ENCODE measurements around the gene DDRGK1. TPM values are rescaled to one million over a fixed set of nuclear protein-coding genes. Genes with fewer than 3 reads are reported as not detected.

The DDRGK1 gene
- total RNA-seq, 1 donor from 2014 or later = 108 TPM

- peak; percentile 51 for DNase-seq
- TF ChIP-seq CTCF (IDR thresholded peaks at IDR 0.05) = no peak
- Histone ChIP-seq H3K27ac (no peak overlapping the region), H3K36me3 (no peaks in the 10 kb centered on the region), H3K27me3 (no peaks in the 10 kb centered on the region), H3K9me3 (no peaks in the 10 kb centered on the region), H3K4me1 (peaks cover 5% of the 10 kb centered on the region), H3K4me3 (no peak overlapping the region)
- ATAC-seq = no peak
- intact Hi-C loops (cut with DNase I) = no loop called here
These were observed 41.1 kb downstream of the DDRGK1 start for GRCh38 chr20:3163099-3164042.

DNA sequence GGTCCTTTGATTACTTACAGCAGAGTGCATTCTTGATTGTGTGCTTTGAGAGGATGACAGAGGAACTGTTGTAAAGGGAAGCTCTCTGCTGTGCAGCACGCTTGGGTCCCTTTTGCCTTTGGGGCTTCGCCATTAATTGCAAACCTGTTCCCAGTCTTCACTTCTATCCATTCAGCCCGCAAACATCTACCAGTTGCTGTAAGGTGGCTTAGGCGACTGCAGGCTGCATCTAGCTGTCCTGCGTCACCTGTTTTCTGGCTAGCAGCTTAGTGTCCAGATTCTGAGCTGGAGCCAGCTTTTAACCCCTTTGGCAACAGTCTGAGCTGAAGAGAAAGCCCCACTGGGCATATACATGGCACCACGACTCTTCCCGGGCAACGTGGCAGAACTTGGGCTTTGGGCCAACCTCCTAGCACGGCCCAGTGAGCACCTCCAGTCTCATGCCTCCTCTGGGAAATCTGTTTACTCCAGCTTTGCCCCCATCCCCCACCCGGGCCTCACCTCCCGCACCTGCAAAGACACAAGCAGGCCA lies 42.3 kb downstream of the DDRGK1 start:
- intact Hi-C loops (cut with DNase I) = no loop called here
- H3K27ac ChIP-seq = no peak overlapping the region
- peaks cover 17% of the 10 kb centered on the region for H3K4me1 ChIP-seq
- no peaks in the 10 kb centered on the region for H3K9me3 ChIP-seq
- DNase-seq = no peak
- no peaks in the 10 kb centered on the region for H3K27me3 ChIP-seq
- no peak for ATAC-seq
- H3K36me3 ChIP-seq = no peaks in the 10 kb centered on the region
- no peak overlapping the region for H3K4me3 ChIP-seq
- TF ChIP-seq CTCF (IDR thresholded peaks at IDR 0.05) = no peak

DNA sequence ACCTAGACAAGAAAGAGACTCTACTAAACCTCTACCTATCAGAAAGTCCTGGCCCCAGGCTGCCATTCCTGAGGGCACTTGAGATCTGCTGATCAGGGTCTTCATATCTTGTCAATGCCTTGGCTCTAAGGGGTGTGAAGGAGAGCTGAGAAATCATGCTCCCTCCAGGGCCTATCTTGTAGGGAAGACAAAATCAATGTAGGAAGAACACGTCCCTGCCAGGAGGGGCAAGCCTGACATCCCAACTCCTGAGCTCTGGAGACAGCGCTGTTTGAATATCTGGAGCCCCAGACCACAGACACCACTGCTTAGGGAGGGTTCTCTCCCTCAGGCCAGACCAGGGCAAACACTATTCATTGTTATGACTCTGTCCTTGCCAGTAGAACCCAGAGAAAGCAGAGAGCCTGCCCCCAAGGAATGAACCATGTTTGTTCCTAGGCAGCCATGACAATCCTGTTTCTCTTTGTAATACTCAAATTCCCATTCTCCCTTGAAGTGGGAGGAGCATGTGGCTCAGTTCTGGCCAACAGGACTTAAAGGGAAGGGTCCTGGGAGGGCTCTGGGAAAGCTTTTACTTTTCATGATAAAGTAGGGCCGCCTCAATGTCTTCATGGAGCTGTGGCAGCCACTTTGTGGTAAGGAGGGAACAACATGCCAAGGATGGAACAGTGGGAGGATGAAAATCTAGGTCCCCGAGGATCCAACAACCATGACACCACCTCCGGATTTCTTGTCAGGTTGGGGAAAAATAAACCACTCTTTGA lies 43.0 kb downstream of the DDRGK1 start:
- TF ChIP-seq CTCF (IDR thresholded peaks at IDR 0.05) = no peak
- H3K27me3 ChIP-seq = no peaks in the 10 kb centered on the region
- ATAC-seq (no peak), DNase-seq (peak; percentile 15)
- peaks cover 24% of the 10 kb centered on the region for H3K4me1 ChIP-seq
- H3K27ac ChIP-seq = no peak overlapping the region
- no peaks in the 10 kb centered on the region for H3K36me3 ChIP-seq
- H3K9me3 ChIP-seq = no peaks in the 10 kb centered on the region
- intact Hi-C loops (cut with DNase I) = no loop called here
- no peak overlapping the region for H3K4me3 ChIP-seq

DNA sequence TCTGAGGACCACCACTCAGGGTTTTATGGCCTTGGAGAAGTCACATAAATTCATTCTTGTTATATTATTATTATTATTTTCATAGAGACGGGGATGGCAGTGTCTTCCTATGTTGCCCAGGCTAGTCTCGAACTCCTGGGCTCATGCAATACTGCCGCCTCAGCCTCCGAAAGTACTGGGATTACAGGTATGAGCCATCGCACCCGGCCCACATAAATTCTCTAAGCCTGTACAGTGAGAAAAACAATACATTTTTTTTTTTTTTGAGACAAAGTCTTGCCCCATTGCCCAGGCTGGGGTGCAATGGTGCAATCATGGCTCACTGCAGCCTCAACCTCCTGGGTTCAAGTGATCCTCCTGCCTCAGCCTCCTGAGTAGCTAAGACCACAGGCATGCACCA lies 44.1 kb downstream of the DDRGK1 start:
- DNase-seq (no peak), ATAC-seq (no peak)
- H3K4me1 ChIP-seq = peaks cover 28% of the 10 kb centered on the region
- no peak for TF ChIP-seq CTCF (IDR thresholded peaks at IDR 0.05)
- no peaks in the 10 kb centered on the region for H3K9me3 ChIP-seq
- H3K4me3 ChIP-seq = peak overlapping the region; percentile 91
- intact Hi-C loops (cut with DNase I) = no loop called here
- no peaks in the 10 kb centered on the region for H3K27me3 ChIP-seq
- no peaks in the 10 kb centered on the region for H3K36me3 ChIP-seq
- no peak overlapping the region for H3K27ac ChIP-seq

- H3K4me3 ChIP-seq = peak overlapping the region; percentile 91
- no peak for TF ChIP-seq CTCF (IDR thresholded peaks at IDR 0.05)
- H3K27ac ChIP-seq = peak overlapping the region; percentile 85
- H3K9me3 ChIP-seq = no peaks in the 10 kb centered on the region
- ATAC-seq (no peak), DNase-seq (no peak)
- peaks cover 10% of the 10 kb centered on the region for H3K36me3 ChIP-seq
- H3K27me3 ChIP-seq = no peaks in the 10 kb centered on the region
- peaks cover 33% of the 10 kb centered on the region for H3K4me1 ChIP-seq
- intact Hi-C loops (cut with DNase I) = no loop called here
These were observed 45.5 kb downstream of the DDRGK1 start for GRCh38 chr20:3158968-3159431.
